Middle frontal gyrus (tissue), 1 donor: ENCODE results near the gene MAP7D3.
"Not testable (repeated sequence)": the region's sequence is repeated elsewhere in the genome, so short reads cannot be mapped to it uniquely, and the experiment has no call there.

ENCODE experiments used
- DNase-seq: peaks from one replicate; pipeline ENCODE4 v3.0.0-alpha.2; 2015; ENCODE audit warnings: low spot score; ENCODE audit errors: extremely low spot score

The MAP7D3 gene

DNA sequence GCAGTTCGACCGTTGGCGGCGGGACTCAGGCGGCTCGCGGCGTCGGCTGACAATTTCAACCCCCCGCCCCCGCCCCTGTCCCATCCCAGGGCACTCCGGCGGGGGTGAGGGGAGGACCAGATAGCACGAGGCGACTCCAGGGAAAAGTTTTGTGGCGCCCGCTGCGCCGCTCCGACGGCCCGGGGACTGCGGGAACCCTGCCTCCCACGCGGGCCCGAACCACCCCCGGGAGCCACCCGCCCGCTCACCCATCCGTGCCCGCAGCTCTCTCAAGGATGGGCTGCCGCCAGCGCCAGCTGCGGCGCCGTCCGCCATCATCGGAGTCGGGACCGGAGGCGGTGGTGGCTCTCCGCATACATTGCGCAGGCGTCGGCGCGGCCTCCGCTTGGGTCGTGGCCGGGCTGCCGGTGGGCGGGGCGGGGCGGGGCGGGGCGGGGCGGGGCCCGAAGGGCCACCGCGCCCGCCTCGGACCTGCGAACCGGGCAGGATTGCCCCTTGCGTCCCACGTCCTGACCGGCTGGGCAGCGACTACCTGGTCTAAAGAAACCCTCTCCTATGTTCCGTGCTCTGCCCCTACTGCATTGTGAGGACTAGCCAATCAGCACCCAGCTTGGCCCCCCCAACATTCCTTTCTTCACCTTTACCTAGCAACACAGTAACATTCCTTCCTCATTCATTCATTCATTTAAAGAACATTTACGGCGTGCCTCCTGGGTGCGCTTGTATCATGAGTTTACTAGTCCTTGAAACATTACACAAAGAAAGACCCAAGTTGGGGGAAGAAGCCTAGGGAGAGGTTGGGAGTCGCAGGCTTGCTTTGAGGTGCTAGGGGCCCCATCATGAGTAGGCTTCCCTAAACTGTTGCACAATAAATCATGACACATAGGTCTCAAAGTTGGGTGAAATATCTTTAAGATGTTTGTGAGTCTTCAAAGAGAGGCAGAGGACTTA, at the start of gene MAP7D3:
Gene MAP7D3, minus strand, starts transcription at position 360 of the 951 bp plus-strand sequence. Its CDS starts 42 bp downstream, at position 318.
- no peak for DNase-seq

DNA sequence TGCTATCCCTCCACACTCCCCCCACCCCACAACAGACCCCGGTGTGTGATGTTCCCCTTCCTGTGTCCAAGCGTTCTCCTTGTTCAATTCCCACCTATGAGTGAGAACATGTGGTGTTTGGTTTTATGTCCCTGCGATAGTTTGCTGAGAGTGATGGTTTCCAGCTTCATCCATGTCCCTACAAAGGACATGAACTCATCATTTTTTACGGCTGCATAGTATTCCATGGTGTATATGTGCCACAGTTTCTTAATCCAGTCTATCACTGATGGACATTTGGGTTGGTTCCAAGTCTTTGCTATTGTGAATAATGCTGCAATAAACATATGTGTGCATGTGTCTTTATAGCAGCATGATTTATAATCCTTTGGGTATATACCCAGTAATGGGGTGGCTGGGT, 49.5 kb upstream of the MAP7D3 start, which contains the start of gene ADGRG4:
Gene ADGRG4, plus strand, starts transcription at position 243 of the 400 bp plus-strand sequence. CDS start 7,815 bp downstream, outside the sequence.
- DNase-seq = not testable (repeated sequence)

DNA sequence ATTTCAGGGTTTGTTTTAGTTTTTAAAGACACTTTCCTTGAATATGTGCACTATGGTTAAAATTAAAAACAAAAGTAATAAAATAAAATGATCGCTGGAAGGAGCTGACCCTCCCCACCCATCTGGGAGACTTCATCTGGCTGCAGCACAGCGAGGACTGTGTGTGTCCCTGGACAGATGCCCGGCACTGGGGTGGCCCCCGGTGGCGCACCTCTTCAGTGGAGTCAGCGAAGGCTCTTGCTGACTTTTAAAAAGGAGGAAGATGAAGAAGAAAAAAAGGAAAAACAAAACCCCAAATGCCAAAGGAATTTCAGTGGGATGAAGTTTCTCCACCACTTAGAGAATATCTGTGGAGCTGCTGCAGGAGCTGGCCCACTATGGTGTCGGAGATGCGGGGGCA, 44.2 kb upstream of the MAP7D3 start:
- DNase-seq = no peak

- DNase-seq = no peak
Observed at GRCh38 chrX:136292656-136293055, 41.5 kb upstream of the MAP7D3 start.

DNA sequence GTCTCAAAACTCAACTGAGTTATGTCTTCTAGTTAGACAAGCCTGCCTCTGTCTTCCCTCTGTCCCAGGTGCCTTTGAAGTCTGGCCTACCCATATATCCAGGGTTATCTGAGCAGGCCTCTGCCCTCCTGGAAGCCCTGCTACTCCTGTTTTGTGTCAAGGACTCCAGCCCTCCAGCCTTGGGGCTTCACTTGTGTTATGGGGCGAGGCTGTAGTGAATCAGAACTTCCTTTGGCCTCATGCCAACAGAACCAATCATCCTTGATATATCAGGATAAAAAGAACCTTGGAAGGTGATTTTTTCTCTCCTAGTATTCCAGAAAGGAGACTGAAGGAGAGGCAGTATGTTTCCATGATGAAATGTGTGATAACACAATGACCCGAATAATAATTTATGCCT, 40.6 kb upstream of the MAP7D3 start:
- no peak for DNase-seq

DNA sequence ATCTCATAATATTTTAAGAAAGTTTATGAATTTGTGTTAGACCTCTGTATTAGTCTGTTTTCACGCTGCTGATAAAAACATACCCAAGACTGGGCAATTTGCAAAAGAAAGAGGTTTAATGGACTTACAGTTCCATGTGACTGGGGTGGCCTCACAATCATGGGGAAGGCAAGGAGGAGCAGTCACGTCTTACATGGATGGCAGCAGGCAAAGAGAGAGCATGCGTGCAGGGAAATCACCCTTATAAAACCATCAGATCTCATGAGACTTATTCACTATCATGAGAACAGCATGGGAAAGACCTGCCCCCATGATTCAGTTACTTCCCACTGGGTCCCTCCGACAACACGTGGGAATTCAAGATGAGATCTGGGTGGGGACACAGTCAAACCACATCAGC, 35.2 kb upstream of the MAP7D3 start:
- DNase-seq = not testable (repeated sequence)

GRCh38 chrX:136275553-136275952, 24.4 kb upstream of the MAP7D3 start:
- DNase-seq = no peak

- no peak for DNase-seq
Observed at GRCh38 chrX:136273986-136274385, 22.8 kb upstream of the MAP7D3 start.

- no peak for DNase-seq
Observed at GRCh38 chrX:136272325-136272724, 21.1 kb upstream of the MAP7D3 start.

GRCh38 chrX:136271300-136271699, 20.1 kb upstream of the MAP7D3 start:
- DNase-seq = no peak

GRCh38 chrX:136269921-136270320, 18.7 kb upstream of the MAP7D3 start:
- DNase-seq = no peak

- DNase-seq = no peak
Observed at GRCh38 chrX:136268051-136269048, 17.1 kb upstream of the MAP7D3 start.

DNA sequence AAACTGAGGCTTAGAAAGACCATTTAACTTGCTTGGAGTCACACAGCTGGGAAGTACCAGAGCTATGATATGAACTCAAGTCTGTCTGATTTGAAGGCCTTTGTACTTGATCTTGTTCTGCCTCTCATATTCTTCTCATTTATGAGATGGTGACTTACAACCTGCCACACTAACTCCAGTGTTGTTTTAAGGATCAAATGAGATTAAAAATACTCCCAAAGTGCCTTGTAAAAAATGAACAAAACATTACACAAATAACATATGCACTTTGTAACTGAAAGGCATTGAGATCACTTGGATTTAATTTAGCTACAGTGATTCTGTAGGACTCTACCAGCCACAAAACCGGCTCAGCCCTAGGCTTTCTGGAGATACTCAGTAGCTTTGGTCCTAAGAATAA, 15.6 kb upstream of the MAP7D3 start:
- DNase-seq = no peak

DNA sequence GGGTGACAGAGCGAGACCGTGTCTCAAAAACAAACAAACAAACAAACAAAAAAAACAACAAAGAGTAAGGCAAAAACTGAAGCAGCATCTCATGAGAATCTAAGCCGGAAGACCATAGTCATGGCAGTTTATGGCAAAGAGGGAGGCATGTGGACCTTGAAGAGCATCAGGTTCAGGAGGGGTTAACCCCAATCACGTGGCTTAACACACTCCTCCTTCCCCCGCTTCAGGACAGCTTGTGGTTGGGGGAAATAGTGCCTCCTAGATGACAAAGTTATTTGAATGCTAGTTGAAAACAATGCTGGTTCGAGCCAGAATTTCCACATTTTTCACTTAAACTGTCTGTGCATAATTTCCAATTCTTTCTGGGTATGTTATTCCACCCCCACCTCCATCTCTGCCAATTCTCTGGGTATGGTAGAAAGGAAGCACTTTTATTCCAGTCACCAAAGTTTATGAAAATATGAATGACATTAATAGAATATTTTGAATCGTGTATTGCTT, 11.7 kb upstream of the MAP7D3 start:
- no peak for DNase-seq

DNA sequence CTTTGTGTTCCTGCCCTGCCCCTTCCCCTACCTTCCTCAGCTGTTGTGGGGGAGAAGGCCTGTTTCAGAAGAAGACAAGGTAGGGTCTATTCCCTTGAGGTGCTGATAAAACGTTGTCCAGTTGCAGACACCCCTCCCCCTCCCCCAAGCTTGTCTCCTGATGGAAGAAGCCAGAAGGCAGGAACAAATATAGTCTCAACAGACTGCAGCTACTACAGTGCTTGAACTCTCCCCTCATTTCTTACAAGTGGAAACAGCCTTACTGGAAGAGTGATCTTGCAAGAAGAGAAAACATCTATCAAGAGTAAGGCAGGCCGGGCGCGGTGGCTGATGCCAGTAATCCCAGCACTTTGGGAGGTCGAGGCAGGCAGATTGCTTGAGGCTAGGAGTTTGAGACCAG, 11.0 kb upstream of the MAP7D3 start:
- no peak for DNase-seq

- no peak for DNase-seq
Observed at GRCh38 chrX:136261321-136261720, 10.1 kb upstream of the MAP7D3 start.

GRCh38 chrX:136260776-136261175, 9.6 kb upstream of the MAP7D3 start:
- DNase-seq = peak; percentile 14

- no peak for DNase-seq
Observed at GRCh38 chrX:136259543-136259942, 8.3 kb upstream of the MAP7D3 start.

DNA sequence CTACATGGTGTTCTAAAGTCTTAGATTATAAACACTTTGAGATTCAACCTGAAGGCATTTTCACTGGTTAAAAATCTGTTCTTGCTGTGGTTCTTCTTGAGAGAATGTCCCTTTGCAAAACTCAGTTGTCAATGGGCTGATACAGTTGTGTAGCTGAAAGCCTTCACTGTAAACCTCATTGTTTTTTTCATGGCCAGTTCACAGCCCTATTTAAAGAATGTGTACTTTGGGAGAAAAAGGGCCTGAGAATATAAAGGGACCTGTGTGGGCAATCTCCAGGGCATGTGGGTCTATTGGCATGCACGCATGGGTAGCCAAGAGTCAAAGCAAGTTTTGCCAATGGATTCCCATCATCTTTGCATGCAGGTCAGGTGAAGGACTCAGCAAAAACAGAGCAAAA, 7.8 kb upstream of the MAP7D3 start:
- no peak for DNase-seq

DNA sequence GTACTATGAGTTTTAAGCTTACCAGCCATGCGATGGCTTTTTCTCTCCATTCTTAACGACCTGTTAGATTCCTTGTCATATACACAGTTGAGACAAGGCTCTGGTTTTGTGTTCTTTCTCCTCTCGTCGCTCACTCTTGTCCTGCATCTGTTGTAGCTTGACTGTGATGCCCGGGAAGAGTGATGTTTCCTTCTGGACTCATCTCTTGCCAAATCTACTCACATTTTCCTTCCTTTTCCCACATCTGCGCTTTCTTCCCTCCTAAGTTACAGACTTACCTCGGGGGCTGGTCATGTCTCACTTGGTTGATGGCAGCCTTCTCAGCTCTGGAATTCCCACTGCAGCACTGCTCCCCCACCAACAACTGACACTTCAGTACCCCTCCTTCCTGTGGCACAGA, 4.8 kb upstream of the MAP7D3 start:
- DNase-seq = no peak

GRCh38 chrX:136255541-136255940, 4.3 kb upstream of the MAP7D3 start:
- DNase-seq = no peak
